ENCODE measurements around the gene NFXL1.

DNA sequence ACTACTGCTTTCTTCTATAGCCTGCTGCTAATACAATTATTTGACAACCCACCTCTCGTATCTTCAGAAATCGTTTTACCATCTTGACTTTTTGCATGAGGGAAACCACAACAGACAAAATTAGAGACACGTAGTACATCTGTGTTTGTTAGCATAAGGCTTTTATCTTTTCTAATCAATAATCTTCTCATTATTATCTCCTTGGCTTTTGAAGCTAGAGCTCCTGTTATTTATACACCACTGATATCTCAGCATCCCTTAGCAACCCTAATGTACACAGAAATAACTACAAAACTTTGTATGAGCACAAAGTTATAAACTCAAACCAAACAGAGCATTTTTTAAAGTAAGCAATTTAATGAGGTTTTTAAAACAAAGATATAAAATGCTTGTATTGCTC is 116.2 kb downstream of the NFXL1 start:
- TF ChIP-seq EP300 (IDR thresholded peaks at IDR 0.05) (no peak), POLR2A (IDR thresholded peaks at IDR 0.05; ENCODE audit: low read depth) (no peak)
